AG10803 (cell line): ENCODE measurements around the gene ETV6.
A peak's percentile ranks its signal among the peaks of the same experiment; 100 is the strongest.

Source experiments
- DNase-seq: peaks from one replicate; pipeline ENCODE4 v3.0.0; 2010; ENCODE audit warnings: low read depth
- H3K4me3 ChIP-seq: 2 replicates; pipeline ENCODE4 v1.5.1; 2011; ENCODE audit warnings: mild to moderate bottlenecking, low read length, control low read depth
- TF ChIP-seq, protein P1 (sequence below): conservative IDR thresholded peaks from 2 replicates; pipeline ENCODE4 v1.5.1; 2011; ENCODE audit warnings: mild to moderate bottlenecking, low read length, control low read depth, inconsistent platforms

ETV6 gene

DNA sequence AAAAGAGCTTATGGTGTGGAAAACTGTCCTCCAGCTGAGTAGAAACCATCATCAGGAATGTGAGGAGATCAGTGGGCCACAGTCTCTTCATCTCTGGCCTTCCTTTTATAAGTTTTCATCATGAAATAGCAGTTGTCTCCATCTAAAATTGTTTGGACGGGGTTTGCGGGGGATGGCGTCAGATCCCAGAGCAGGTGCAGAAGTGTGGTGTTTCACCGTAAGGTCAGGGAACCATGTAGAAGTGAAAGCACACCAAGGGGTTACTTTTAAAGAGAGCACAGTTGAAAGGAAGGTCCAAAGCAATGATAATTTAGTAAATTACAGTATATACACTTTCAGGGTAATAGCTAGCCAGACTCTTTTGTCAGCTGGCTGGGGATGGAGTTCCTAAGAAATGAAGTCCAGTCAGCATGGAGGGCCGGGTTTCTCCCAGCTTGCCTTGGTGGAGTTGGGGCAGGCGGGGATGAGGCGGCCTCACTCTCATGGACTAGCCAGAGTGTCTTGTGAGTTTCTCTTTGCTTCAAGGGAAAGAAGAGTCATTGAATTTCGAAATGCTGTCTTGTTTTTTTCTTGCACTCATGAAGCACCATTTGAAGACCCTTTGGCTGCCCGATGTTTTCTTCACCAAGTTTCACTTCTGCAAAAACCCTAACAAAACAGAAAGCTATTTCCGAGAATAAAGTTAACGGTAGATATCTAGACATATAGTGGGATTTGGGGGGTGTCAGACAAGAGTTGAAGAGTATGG is 100.6 kb downstream of the ETV6 start:
- no peak overlapping the region for H3K4me3 ChIP-seq
- DNase-seq = no peak
- TF ChIP-seq, protein P1, sequence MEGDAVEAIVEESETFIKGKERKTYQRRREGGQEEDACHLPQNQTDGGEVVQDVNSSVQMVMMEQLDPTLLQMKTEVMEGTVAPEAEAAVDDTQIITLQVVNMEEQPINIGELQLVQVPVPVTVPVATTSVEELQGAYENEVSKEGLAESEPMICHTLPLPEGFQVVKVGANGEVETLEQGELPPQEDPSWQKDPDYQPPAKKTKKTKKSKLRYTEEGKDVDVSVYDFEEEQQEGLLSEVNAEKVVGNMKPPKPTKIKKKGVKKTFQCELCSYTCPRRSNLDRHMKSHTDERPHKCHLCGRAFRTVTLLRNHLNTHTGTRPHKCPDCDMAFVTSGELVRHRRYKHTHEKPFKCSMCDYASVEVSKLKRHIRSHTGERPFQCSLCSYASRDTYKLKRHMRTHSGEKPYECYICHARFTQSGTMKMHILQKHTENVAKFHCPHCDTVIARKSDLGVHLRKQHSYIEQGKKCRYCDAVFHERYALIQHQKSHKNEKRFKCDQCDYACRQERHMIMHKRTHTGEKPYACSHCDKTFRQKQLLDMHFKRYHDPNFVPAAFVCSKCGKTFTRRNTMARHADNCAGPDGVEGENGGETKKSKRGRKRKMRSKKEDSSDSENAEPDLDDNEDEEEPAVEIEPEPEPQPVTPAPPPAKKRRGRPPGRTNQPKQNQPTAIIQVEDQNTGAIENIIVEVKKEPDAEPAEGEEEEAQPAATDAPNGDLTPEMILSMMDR = no peak

DNA sequence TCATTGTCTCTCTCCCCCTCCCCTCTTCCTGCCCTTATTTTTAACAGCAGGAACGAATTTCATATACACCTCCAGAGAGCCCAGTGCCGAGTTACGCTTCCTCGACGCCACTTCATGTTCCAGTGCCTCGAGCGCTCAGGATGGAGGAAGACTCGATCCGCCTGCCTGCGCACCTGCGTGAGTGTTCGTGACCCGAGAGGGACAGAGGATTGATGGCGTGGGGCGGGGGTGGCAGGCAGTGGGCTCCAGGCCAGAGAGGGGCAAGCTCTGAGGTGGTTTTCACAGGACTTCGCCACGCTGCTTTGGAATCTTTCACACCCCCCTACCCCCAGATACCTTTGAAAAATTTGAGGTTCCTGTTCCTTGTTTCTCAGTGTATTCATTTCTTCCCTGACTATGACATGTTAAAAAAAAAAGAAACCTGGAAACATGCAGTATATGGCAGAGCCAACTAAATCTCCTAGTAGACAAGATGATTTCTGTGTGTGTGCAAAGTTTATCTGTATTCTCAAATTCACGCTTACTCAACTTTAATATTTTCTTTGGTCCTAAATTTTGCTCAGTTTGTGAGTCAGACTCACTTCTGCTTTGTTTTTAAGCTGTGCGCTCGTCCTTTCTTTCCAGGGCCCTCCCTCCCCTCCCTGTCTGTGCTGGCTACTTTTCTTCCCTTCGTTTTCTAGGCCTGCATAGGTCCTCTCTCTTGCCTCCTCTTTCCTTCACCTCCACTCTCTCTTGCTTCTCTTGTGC is 103.1 kb downstream of the ETV6 start:
- H3K4me3 ChIP-seq = no peak overlapping the region
- DNase-seq = no peak

DNA sequence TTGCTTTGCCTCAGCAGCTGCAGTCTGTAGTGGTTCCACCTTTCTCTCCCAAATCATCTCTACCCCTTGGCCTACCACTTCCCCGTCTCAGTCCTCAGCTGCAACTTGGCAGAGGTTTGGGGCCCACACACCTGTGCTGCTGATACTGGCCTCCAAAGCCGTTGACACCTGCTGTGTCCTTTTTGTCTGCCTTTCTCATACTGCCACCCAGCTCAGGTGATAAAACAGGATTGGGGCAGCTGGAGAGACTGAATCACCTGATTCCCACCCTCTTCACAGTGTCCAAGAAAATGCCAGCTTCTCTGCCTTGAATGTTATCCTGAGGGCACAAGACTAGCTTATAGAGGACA is 103.7 kb downstream of the ETV6 start:
- TF ChIP-seq, protein P1 = no peak
- DNase-seq = no peak
- no peak overlapping the region for H3K4me3 ChIP-seq

More for the DNA sequence above, 103.1 kb downstream of the ETV6 start:
- TF ChIP-seq, protein P1 = no peak

DNA sequence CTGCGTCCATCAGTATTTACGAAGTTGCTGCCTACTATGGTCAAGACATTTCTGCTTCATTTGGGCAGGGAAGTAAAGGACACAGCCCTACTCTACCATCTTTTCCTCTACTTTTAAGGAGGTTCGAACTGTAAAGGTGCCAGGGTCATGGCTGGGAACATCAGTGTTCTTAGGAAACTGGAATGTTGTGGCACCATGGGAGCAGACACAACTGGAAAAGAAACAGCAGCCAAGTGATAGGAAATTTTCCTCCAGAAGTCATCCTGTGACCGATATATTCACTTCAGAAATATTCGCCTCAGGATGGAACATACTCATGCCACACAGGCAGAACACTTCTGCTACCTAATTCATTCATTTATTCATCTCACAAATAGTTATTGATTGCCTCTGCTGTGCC is 104.4 kb downstream of the ETV6 start:
- TF ChIP-seq, protein P1 = no peak
- H3K4me3 ChIP-seq = no peak overlapping the region

DNA sequence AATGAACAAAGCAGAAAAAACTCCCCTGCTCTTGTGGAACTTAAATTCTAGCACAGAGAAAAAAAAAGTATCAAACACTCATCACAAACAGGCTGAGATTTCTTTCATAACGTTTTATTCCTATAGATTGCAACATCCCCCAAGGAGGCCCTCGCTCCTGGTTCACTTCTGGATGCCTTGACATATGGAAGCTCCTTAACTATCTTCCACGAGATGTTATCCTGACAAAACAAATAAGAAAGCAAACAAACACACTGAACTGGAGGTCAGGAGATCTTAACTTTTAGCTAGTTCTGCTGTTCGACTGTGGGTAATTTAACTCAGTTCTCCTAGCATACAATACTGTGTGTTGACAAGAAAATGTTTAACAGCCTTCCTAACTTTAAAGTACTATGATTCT is 104.8 kb downstream of the ETV6 start:
- TF ChIP-seq, protein P1 = no peak

More for the DNA sequence above, 104.4 kb downstream of the ETV6 start:
- DNase-seq = no peak

DNA sequence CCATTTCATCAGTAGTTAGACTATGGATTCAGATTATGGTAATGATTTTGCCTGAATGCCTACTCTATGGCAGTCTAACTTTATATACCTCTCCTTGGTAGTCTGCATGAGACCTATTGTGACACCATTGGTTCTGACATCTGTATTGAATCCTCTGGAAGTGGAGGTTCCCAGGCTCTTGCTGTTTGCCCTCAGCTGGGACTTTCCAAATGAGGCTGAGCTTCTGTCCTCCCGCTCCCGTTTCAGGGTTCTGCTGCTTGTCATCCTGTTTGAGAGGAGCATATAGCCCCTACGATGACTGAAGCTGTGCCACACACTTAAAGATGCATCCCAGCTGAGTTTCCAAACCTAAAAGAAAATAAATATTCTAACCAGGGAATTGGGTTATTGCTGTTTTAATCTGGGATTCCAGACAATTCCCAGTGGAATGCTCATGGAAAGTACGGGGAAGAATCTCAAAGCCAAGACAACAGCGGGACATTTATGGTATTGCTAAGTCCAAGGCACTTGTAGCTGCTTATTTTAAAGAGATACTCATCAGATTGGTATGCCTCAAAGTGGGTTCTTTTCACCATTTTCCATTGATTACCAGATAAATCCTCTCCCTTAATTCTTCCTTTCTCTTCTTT is 105.9 kb downstream of the ETV6 start:
- DNase-seq = peak; percentile 65
- TF ChIP-seq, protein P1 = no peak
- no peak overlapping the region for H3K4me3 ChIP-seq

More for the DNA sequence above, 104.8 kb downstream of the ETV6 start:
- DNase-seq = no peak
- H3K4me3 ChIP-seq = no peak overlapping the region
